ENCODE measurements around the gene GABRB2. TPM values are rescaled to one million over a fixed set of nuclear protein-coding genes. Genes with fewer than 3 reads are reported as not detected.

The GABRB2 gene
- total RNA-seq, 1 experiment from 2014 or later: not detected

- Histone ChIP-seq H3K9me3 (ENCODE audit: control insufficient read depth in 1 of 2, insufficient read depth in 1 of 2, low read depth in 1 of 2, low read length in 2 of 2) (peaks cover 3 to 4% of the 10 kb centered on the region in 2 experiments; a peak in 2 of 4 replicates), H3K4me2 (ENCODE audit: low read length) (no peak overlapping the region), H3K9me2 (ENCODE audit: insufficient read depth) (no peaks in the 10 kb centered on the region), H3K27me3 (ENCODE audit: insufficient read depth, low read length) (no peaks in the 10 kb centered on the region), H4K20me1 (ENCODE audit: insufficient read depth) (no peaks in the 10 kb centered on the region), H3K4me3 (replicated peaks in 1 of 2; ENCODE audit: low read depth in 1 of 2, low read length in 2 of 2) (no peak overlapping the region), H3K27ac (ENCODE audit: low read depth, low read length) (no peak overlapping the region), H3K36me3 (ENCODE audit: control insufficient read depth in 1 of 2, insufficient read depth in 2 of 2, low read length in 2 of 2) (no peaks in the 10 kb centered on the region), H3K9ac (ENCODE audit: low read length) (no peak overlapping the region), H3K79me2 (ENCODE audit: insufficient read depth, low read length) (no peaks in the 10 kb centered on the region), H3K4me1 (ENCODE audit: control insufficient read depth in 1 of 2, insufficient read depth in 2 of 2, low read length in 2 of 2) (no peaks in the 10 kb centered on the region), H2AFZ (ENCODE audit: low read depth, low read length, poor library complexity, severe bottlenecking) (no peak overlapping the region)
- DNase-seq (ENCODE audit: low read depth, low spot score): no peak
- no TSS peak for BruUV-seq (replicated peaks)
- ChIA-PET POLR2A (no interaction called here), RAD21 (ENCODE audit: low non-redundant PET in 1 of 2, low total read pairs in 2 of 2, uncharacterized antibody in 2 of 2, unreplicated experiment in 2 of 2) (no interaction called here), CTCF (no interaction called here)
- TF ChIP-seq EGR1 (IDR thresholded peaks at IDR 0.05; ENCODE audit: low read depth) (no peak), RAD21 (IDR thresholded peaks at IDR 0.05; ENCODE audit: low read depth) (no peak), CEBPB (IDR thresholded peaks at IDR 0.05; ENCODE audit: low read depth) (no peak), ZNF274 (IDR thresholded peaks at IDR 0.05; ENCODE audit: low read depth, low read length) (no peak), SIN3A (IDR thresholded peaks at IDR 0.05; ENCODE audit: low read depth) (no peak), FOSL1 (IDR thresholded peaks at IDR 0.05; ENCODE audit: low read depth) (no peak), YY1 (IDR thresholded peaks at IDR 0.05; ENCODE audit: extremely low read depth, insufficient replicate concordance, low read depth, low read length) (no peak), ATF3 (IDR thresholded peaks at IDR 0.05) (no peak), CTCF (IDR thresholded peaks at IDR 0.05 in 2 of 3, conservative IDR thresholded peaks at IDR 0.05 in 1 of 3; ENCODE audit: borderline replicate concordance in 1 of 3, insufficient read depth in 1 of 3, low read depth in 2 of 3, low read length in 2 of 3) (no peak), EZH2phosphoT487 (IDR thresholded peaks at IDR 0.05; ENCODE audit: borderline replicate concordance) (no peak), SRF (IDR thresholded peaks at IDR 0.05; ENCODE audit: low read depth) (no peak), ZFX (IDR thresholded peaks at IDR 0.05) (no peak), POLR2AphosphoS5 (IDR thresholded peaks at IDR 0.05; ENCODE audit: low read depth, low read length) (no peak), TCF7L2 (IDR thresholded peaks at IDR 0.05; ENCODE audit: borderline replicate concordance, extremely low read depth, insufficient read depth, insufficient read length) (no peak), SP1 (IDR thresholded peaks at IDR 0.05; ENCODE audit: low read depth) (no peak), CBX3 (IDR thresholded peaks at IDR 0.05; ENCODE audit: low read depth) (no peak), JUND (IDR thresholded peaks at IDR 0.05) (no peak), ZBTB33 (IDR thresholded peaks at IDR 0.05; ENCODE audit: extremely low read depth, insufficient replicate concordance, low read length) (no peak), MAX (IDR thresholded peaks at IDR 0.05) (no peak)
- no peak for ATAC-seq
- intact Hi-C loops (cut with micrococcal nuclease): no loop called here
These were observed 104.1 kb downstream of the GABRB2 start for GRCh38 chr5:161442471-161442870.
